Fibroblast of skin of scalp (primary cell): ENCODE results near the gene TMEM248.
"Not testable (repeated sequence)": the region's sequence is repeated elsewhere in the genome, so short reads cannot be mapped to it uniquely, and the experiment has no call there.

Source experiments
- DNase-seq: peaks from one replicate; pipeline ENCODE4 v3.0.0-alpha.2; 2013

TMEM248 gene

DNA sequence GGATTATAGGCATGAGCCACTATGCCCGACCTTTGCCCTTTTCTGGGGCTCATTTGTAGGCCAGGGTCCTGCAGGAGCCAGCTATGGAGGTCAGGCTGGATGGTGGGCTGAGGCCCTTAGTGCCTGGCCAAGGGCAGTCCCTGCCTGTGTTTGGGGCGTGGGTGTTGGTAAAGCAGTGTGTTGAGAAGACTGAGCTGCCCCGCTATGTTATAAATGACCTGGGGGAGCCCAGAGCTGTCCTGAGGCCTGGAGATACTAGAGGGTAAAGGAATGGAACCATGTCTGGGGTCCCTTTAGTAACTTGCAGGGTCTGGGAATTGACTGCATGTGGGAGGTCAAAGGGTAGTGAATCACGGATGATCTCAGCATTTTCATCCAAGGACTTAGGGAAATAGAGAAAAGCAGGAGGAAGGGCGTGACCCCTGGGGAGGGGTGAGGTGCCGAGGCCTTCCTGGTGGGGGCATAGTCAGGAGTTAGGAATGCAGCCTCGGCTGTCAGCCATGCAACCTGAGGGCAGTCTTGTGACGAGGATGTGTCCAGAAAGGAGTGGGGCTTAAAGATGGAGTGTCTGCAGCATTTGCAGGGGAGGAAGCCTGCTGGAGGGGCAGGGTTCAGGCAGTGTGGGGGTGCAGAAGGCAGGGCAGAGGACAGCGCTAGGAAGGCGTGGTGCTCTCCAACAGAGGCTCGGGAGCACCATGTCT, 31.5 kb downstream of the TMEM248 start:
- peak; percentile 27 for DNase-seq

DNA sequence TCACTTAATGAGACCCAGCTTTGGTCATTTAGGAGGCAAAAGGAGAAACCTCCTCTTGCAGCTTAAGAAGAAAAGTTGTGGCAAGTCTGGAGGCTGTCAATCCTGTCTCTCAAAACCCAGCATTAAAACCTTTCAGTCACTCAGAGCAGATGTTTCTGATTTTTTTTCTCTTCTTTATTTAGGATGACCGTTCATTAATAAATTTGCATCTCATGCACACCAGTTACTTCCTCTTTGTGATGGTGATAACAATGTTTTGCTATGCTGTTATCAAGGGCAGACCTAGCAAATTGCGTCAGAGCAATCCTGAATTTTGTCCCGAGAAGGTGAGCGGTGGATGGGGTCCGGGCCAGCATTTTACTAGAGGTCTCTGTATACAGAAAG, 32.0 kb downstream of the TMEM248 start:
- no peak for DNase-seq

GRCh38 chr7:66957595-66958290, 36.7 kb downstream of the TMEM248 start:
- DNase-seq: peak; percentile 11

DNA sequence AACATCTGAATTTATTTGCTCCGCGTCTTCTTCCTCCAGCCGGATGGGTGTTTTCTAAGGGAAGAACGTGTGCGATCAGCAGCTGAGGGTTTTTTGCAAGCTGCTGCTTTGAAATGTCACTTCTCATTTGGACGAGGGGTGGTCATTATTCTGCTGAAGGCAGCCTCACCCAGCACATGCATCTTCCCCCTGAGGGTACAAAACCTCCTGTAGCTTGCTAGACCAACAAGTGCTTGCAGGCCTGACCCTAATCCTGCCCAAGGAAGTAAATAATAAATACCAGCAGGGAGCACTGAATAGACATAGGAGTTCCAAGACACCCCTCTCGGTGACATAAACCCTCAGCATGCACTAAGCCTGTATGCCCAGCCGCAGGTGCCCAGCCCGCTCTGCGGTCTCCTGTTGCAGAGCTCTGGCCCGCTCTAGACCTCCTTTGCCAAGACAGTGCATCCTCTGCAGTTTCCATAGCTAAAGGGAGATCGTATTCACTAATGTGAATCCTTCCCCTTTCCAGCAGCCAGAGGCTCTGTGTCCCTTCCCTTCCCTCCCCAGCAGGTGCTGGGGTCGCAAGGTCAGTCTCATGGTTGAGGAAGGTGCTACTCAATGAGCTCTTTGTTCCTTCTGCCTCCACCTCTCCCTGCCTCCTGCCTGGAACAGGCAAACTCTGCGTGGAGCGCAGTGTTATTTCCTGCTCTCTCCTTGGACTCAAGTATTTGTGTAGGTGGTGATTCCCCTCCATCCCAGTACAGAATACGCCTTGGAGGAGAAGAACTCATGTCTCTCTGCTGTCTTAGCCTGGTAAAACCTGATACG, 37.7 kb downstream of the TMEM248 start:
- no peak for DNase-seq

DNA sequence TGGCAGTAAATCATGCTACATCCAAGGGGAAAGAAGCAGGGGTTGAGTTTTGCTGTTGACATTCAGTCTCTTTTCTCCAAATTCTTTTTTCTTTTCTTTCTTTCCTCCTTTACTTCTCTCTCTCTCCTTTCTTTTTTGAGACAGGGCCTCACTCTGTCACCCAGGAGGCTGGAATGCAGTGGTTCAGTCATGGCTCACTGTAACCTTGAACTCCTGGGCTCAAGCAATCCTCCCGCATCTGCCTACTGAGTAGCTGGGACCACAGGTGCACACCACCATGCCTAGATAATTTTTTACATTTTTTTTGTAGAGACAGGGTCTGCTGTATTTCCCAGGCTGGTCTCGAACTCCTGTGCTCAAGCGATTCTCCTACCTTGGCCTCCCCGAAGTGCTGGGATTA, 39.2 kb downstream of the TMEM248 start:
- DNase-seq: no peak

DNA sequence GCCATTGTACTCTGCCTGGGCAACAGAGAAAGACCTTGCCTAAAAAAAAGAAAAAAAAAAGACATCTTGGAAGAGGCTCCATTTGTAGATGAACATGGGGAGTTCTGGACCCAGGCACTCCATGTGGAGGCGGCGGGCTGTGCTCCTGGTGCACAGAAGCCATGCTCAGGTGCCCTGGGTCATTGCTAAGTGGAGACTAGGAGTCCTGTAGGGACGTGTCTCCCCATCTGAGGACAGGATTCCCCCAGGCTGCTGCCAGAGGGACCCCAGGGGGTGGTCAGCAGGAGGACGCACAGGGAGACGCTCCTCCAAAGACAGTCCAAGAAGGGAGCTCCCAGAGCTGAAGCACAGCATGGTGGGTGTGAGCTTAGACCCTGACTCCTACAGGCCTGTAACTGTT, 40.1 kb downstream of the TMEM248 start:
- no peak for DNase-seq

- peak; percentile 36 for DNase-seq
Measured at GRCh38 chr7:66964411-66964810, 43.4 kb downstream of the TMEM248 start.

DNA sequence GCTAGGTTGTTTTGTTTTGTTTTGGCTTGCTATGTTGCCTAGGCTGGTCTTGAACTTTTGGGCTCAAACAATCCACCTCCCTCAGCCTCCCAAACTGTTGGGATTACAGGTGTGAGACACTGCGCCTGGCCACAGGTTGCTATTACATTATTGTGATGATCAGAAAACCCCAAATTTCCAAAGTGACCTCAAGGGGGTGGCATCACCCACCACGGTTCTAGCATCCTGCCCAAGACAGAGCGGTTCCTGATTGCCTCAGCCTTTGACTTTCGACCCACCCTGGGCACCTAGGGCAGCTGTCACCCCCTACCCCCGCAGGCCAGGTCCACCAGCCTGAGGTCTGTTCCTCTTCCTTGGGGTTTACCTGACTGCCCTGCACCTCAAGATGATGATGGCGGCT, 46.0 kb downstream of the TMEM248 start:
- no peak for DNase-seq

DNA sequence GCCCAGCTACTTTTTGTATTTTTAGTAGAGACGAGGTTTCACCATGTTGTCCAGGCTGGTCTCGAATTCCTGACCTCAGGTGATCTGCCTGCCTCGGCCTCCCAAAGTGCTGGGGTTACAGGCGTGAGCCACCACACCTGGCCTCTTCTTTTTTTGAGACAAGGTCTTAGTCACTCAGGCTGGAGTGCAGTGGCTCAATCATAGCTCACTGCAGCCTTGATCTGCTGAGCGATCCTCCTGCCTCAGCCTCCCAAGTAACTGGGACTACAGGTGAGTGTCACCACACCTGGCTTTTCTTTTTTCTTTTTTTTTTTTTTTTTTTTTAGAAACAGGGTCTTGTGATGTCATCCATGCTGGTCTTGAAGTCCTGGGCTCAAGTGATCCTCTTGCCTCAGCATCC, 48.0 kb downstream of the TMEM248 start:
- not testable (repeated sequence) for DNase-seq

DNA sequence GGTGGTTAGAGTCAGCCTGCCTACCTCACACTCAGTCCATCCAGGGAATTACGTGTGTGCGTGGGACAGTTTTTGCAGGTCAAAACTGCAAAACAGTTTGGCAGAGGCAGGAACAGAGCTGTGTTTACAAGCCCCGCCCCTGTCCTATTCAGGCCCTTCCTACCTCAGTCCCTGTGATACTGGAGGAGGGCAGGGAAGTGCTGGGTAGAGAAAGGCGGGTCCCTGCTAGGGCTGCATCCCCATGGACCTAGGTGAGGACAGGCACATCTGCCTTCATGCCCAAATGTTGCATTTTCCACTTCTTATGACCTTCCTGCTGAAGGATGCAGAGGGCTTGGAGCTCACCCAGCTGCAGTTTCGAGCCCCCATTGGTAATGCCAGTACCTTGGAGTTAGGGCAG, 49.3 kb downstream of the TMEM248 start:
- no peak for DNase-seq

GRCh38 chr7:66974986-66975590, 54.1 kb downstream of the TMEM248 start:
- DNase-seq: peak; percentile 9

GRCh38 chr7:66978312-66978711, 57.3 kb downstream of the TMEM248 start:
- DNase-seq: not testable (repeated sequence)

- not testable (repeated sequence) for DNase-seq
Measured at GRCh38 chr7:66979013-66979412, 58.0 kb downstream of the TMEM248 start.

- not testable (repeated sequence) for DNase-seq
Measured at GRCh38 chr7:66980336-66980735, 59.3 kb downstream of the TMEM248 start.

DNA sequence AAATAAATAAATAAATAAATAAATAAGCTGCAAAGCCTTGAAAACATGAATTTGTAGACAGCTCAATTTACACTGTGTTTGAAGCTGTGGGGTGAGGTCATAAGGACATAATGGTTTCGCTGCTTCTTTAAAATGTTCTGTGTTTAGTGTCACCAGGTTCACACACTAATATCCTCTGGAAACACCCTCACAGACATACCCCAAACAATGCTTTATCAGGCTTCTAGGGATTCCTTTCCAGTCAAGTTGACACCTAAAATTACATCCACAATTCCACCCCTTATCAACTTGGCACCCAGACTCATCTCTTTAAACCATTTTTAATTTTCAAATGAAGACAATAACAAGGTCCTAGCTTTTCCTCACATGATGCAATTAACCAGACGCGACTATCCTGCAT, 68.5 kb downstream of the TMEM248 start:
- not testable (repeated sequence) for DNase-seq

DNA sequence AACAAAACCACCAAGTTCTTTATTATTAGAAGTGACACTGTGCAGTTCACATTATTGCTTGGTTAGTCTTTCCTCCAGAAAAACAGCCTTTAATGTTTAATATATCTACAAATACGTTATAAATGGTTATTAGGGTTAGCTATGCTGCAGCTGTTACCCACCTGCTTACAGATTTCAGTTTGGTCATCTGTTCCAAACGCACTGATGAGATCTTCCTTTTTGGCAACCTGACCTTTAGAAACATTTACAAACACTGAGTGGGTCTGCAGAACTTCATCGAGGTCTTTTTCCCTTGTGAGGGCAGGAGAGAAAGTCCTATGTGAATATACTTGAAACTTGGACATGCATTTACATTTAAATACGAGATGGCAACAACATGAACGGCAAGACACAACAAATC, 73.0 kb downstream of the TMEM248 start:
- DNase-seq: not testable (repeated sequence)

GRCh38 chr7:66994691-66995049, 73.6 kb downstream of the TMEM248 start:
- peak; percentile 92 for DNase-seq

DNA sequence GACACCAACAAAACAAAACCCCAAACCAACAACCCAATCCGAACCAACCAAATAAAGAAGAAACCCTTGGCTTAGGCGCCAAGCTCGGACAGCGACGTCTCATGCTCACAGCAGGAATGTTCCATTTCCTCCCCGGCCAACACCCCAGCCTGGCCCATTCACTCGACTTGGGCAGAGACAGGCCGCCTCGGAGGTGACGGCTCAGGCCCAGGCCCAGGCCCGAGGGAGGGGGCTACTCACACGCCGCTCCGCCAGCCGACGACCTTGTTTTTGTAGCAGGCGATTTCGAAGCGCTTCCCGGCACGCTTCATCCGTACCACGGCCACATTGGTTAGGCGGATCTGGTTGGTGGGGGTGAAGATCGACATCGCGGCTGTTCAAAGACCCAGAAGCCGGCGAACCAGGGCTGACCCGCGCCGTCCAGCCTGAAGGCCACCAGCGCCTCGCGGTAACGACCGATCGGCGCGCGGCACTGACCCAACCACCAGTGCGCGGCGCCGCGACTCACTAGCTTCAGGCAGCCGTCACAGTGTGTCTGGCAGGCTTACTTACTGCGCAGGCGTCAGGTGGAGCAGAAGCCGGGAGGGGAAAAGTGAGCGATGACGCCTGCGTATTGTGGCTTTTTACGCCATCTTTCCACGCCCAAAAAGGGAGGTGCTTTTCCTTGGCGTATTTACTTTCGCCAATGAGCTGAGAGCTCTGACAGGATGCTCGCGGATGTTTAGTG, 74.2 kb downstream of the TMEM248 start, which contains the start of gene SBDS:
TSS of gene SBDS (minus strand) at position 537 of the 727 bp plus-strand sequence. CDS start at position 368, 169 bp downstream.
- DNase-seq: peak; percentile 99

DNA sequence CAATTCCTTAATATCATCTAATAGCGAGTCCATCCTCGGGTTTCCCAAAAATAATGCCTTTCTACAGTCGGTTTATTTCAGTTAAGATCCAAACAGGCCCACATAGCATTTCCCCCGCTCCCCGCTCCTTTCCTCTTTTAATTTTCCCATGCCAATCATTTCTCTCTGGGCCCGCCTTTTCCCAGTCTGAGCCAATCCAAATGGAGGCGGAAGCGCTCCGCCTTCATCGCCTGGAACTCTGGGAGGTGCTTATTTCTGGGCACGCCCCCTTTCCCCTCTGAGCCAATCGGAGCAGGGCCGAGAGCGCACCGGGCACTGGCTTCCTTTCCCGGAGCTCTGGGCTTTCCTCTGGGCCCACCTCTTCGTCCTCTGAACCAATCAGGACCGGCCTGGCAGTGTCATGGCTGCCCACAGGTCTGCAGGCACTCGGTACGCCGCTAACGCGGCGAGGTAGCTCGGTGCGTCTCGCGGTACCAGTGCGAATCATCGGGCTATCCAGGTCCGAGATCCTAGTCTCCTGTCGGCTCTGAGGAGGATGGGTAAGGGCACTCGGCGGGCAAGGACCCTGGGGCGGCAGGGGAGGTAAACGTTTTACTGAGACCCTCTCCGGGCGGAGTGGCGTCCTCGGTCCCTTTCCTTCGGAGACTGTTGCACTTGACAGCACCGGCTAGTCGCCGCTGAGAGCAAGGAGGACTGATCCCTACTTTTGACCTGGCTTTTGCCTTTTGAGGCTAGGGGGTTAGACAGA, 75.6 kb downstream of the TMEM248 start, which contains the start of gene TYW1:
TSS of gene TYW1 (plus strand) at position 390 of the 748 bp plus-strand sequence. CDS start at position 536, 146 bp downstream.
- DNase-seq: peak; percentile 98

DNA sequence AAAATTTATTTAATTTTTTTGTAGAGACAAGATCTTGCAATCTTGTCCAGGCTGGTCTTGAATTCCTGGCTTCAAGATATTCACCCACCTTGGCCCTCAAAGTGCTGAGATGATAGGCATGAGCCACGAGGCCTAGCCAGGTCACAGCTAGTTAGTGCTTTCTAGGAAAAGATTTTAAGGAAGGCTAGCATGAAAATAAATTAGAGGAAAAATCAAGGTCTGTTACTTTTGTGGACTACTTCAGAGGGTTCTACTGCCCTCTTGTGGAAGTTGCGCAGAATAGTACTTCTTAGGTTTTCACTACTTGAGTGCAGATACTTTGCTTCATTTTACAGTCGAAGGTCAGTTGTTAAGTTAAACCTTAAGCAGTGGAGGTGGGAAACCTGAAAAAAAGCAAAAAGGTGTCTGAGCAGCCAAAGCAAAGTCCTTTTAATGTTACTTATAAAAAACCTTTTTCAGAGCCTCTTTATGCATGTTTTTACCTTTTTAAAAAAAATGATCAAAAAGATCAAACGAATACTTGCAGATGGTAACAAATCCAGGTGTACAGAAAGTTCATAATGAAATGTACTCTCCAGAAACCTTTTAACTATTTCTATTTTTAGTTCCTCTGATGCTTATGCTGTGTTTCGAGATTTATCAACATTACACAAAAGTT, 79.7 kb downstream of the TMEM248 start:
- DNase-seq: peak; percentile 41

DNA sequence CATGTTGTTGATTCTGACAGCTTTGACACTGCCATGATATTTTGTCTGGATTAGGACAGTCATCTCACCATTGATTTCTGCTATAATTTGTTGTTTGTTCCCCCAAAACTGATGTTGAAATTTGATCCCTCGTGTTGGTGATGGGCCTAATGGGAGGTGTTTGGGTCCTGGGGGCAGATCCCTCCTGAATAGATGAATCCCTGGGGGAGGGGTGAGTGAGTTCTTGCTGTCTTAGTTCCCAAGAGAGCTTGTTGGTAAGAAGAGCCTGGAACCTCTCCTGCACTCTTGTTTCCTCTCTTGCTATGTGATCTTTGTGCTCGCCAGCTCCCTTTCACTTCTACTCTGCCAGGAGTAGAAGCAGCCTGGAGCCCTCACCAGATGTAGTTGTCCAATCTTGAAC, 83.1 kb downstream of the TMEM248 start:
- not testable (repeated sequence) for DNase-seq
